WTC11 (cell line): Measurements from ENCODE around the gene FBXL7.

Experiments used
- CTCF ChIP-seq: fragments of 200-600 bp; IDR thresholded peaks from 2 replicates; pipeline ENCODE4 v1.8.0; 2022; ENCODE audit warnings: antibody characterized with exemption
- PREB ChIP-seq: sonication (generic); formaldehyde crosslinking; IDR thresholded peaks from 2 replicates; pipeline ENCODE4 v1.8.1; 2022; ENCODE audit warnings: mild to moderate bottlenecking, missing genetic modification reagents, moderate library complexity, borderline replicate concordance
- TF ChIP-seq, protein P1 (sequence below): sonication (generic); formaldehyde crosslinking; IDR thresholded peaks from 2 replicates; pipeline ENCODE4 v1.8.0; 2022; ENCODE audit warnings: mild to moderate bottlenecking, missing genetic modification reagents

- TF ChIP-seq PREB (CRISPR knock-in tag) (no peak), CTCF (no peak)
- TF ChIP-seq, protein P1, sequence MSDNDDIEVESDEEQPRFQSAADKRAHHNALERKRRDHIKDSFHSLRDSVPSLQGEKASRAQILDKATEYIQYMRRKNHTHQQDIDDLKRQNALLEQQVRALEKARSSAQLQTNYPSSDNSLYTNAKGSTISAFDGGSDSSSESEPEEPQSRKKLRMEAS (CRISPR knock-in tag), result no peak
Measured at GRCh38 chr5:15959370-15960164, 459.6 kb downstream of the FBXL7 start.
